ENCODE data around the gene CREB5.

GRCh38 chr7:28862595-28863272, 450.4 kb downstream of the CREB5 start:
- no peak for TF ChIP-seq EZH2 (IDR thresholded peaks at IDR 0.05)
- TF ChIP-seq ZBTB33 (IDR thresholded peaks at IDR 0.05; ENCODE audit: extremely low read depth, insufficient replicate concordance, low read length): no peak
- no peak for TF ChIP-seq CTCF (IDR thresholded peaks at IDR 0.05 in 2 of 3, conservative IDR thresholded peaks at IDR 0.05 in 1 of 3; ENCODE audit: borderline replicate concordance in 1 of 3, insufficient read depth in 1 of 3, low read depth in 2 of 3, low read length in 2 of 3)
- no peak for TF ChIP-seq ATF3 (IDR thresholded peaks at IDR 0.05)
- TF ChIP-seq POLR2AphosphoS5 (IDR thresholded peaks at IDR 0.05; ENCODE audit: low read depth, low read length): no peak
- no peak for TF ChIP-seq ELF1 (IDR thresholded peaks at IDR 0.05; ENCODE audit: borderline replicate concordance, low read depth)
- TF ChIP-seq JUND (IDR thresholded peaks at IDR 0.05): no peak
- TF ChIP-seq CEBPB (IDR thresholded peaks at IDR 0.05; ENCODE audit: low read depth): no peak
- TF ChIP-seq POLR2A (IDR thresholded peaks at IDR 0.05; ENCODE audit: borderline replicate concordance, extremely low read depth, insufficient read depth, insufficient read length): no peak
- TF ChIP-seq EGR1 (IDR thresholded peaks at IDR 0.05; ENCODE audit: low read depth): no peak
